ENCODE results near the gene STEAP3.

DNA sequence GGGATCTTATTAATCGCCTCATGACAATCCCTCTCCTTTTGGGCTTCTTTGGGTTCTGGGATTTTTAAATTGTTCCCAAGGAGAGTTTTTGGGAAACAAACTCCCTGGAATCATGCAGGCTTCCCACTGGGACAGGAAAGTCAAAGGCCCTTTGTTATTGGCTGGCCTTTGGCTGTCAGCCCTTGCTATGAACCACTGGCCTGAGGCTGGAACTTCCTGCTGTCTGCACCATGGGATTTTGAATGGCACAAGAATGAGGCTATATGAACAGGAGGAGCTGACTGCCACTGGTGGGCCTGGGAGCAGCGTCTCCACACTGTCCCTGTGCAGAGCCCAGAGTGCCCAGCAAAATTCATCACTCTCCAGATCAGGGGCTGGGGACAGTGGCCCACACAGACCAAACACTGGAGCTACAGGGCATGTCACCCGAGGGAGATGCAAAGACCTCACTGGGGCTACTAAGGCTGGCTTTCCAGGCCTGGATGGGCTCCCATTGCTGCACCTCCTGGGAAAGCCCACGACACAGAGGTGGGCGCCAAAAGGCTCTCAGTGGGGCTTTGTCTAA is 35.7 kb downstream of the STEAP3 start:
- TF ChIP-seq CTCF (IDR thresholded peaks at IDR 0.05; ENCODE audit: insufficient read depth, low read depth, low read length) (no peak), EZH2 (IDR thresholded peaks at IDR 0.05; ENCODE audit: insufficient read depth, low read length) (no peak)

Measured in astrocyte (in vitro differentiated cells and primary cell).